ENCODE data around the gene PCBP3.

DNA sequence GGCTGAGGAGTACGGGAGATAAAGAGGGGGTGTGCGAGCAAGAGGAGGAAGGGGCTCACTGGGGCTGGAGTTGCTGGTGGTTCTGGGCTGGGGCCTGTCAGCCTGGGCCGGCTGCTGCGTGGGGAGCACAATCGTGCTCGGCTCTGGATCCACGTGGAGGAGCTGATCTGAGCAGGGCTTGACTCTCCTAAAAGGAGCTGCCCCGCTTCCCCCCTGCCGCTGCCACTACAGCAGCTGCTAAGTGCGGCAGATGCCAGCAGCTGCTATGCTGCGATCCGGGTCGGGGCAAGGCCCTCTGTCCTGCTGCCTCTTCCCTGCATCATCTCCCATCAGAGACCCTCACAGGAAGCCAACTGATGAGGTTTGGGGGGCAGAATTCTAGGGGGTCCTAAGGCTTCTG lies 165.9 kb downstream of the PCBP3 start:
- TF ChIP-seq ZNF274 (IDR thresholded peaks at IDR 0.05; ENCODE audit: low read depth, low read length) (no peak), YY1 (IDR thresholded peaks at IDR 0.05; ENCODE audit: insufficient read depth, insufficient read length) (no peak), SUZ12 (IDR thresholded peaks at IDR 0.05; ENCODE audit: extremely low read depth, insufficient read depth, insufficient read length) (no peak)
